OCI-LY3 (cell line): ENCODE results near the gene SEC16A.

Experiments used
- EZH2phosphoT487 ChIP-seq: fragments of 200-600 bp; shearing (Covaris generic); IDR thresholded peaks from 2 replicates; pipeline ENCODE4 v1.6.1; 2018; ENCODE audit warnings: antibody characterized with exemption, mixed run types, low read depth
- TF ChIP-seq, protein P1 (sequence below): fragments of 200-600, 300-600 bp; sonication (generic); IDR thresholded peaks from 2 replicates; pipeline ENCODE4 v1.5.1; 2014; ENCODE audit warnings: antibody characterized with exemption, low read length, low read depth

DNA sequence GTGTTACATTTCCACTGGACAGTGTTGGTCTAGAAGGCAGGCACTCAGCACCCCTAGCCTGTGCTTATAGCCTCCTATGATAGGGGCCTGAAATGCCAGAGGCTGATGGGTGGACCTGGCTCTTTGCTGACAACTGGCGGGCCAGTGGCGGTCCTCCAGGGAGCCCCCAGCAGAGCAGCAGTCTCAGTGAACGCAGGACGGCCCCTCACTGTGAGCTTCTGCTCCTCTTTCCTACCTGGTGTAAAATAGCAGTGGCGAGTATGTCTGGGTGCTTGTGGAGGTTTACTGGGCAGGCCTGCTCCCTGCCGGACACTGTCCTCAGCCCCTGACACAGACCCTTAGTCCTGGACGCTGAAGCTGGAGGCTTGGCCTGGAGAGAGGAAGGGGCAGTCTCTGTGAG, 3.3 kb upstream of the SEC16A start:
- TF ChIP-seq, protein P1, sequence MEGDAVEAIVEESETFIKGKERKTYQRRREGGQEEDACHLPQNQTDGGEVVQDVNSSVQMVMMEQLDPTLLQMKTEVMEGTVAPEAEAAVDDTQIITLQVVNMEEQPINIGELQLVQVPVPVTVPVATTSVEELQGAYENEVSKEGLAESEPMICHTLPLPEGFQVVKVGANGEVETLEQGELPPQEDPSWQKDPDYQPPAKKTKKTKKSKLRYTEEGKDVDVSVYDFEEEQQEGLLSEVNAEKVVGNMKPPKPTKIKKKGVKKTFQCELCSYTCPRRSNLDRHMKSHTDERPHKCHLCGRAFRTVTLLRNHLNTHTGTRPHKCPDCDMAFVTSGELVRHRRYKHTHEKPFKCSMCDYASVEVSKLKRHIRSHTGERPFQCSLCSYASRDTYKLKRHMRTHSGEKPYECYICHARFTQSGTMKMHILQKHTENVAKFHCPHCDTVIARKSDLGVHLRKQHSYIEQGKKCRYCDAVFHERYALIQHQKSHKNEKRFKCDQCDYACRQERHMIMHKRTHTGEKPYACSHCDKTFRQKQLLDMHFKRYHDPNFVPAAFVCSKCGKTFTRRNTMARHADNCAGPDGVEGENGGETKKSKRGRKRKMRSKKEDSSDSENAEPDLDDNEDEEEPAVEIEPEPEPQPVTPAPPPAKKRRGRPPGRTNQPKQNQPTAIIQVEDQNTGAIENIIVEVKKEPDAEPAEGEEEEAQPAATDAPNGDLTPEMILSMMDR: no peak
- TF ChIP-seq EZH2phosphoT487: no peak
